Stomach (tissue), 9 donors: ENCODE data around the gene MICAL2. TPM values are rescaled to one million over a fixed set of nuclear protein-coding genes. Genes with fewer than 3 reads are reported as not detected.

Source experiments
- DNase-seq, 2 donors: peaks; one replicate each; pipeline versions ENCODE4 v3.0.0 to v3.0.0-alpha.2; 2013 to 2019
- H3K27ac ChIP-seq, 5 donors: fragments of 200-600 bp in 4 of 5; sonication (generic) in 4 of 5; one replicate each; pipeline ENCODE4 v1.5.1; 2013 to 2019; ENCODE audit warnings: mild to moderate bottlenecking in 1 of 5, moderate library complexity in 1 of 5
- H3K27me3 ChIP-seq, 3 donors: fragments of 200-600 bp; sonication (generic); one replicate each; pipeline ENCODE4 v1.5.1; 2017 to 2019; ENCODE audit warnings: mixed run types in 1 of 3
- H3K36me3 ChIP-seq, 4 donors: fragments of 200-600 bp; sonication (generic); 1 replicate in 3 of 4; 2 replicates in 1 of 4; pipeline ENCODE4 v1.5.1; 2016 to 2019
- H3K4me1 ChIP-seq, 4 donors: fragments of 200-600 bp; sonication (generic); one replicate each; pipeline ENCODE4 v1.5.1; 2016 to 2019
- H3K4me3 ChIP-seq, 4 donors: fragments of 200-600 bp; sonication (generic) in 3 of 4; one replicate each; pipeline ENCODE4 v1.5.1; 2016 to 2019; ENCODE audit warnings: mild to moderate bottlenecking in 1 of 4
- H3K9me3 ChIP-seq, 4 donors: fragments of 200-600 bp; sonication (generic); one replicate each; pipeline ENCODE4 v1.5.1; 2016 to 2019
- EP300 ChIP-seq: sonication (generic); formaldehyde crosslinking; IDR thresholded peaks from one replicate; pipeline ENCODE4 v1.6.1; 2017; ENCODE audit warnings: antibody characterized with exemption
- POLR2A ChIP-seq, 4 donors: fragments of 450-650 bp; IDR thresholded peaks; one replicate each; pipeline ENCODE4 v1.6.1; 2016; ENCODE audit warnings: antibody characterized with exemption in 4 of 4, control low read depth in 2 of 4, mild to moderate bottlenecking in 1 of 4, moderate library complexity in 1 of 4
- POLR2AphosphoS5 ChIP-seq, 3 donors: sonication (generic); formaldehyde crosslinking; IDR thresholded peaks; one replicate each; pipeline ENCODE4 v1.6.1; 2016; ENCODE audit warnings: antibody characterized with exemption in 3 of 3
- WGBS, 5 donors: extraction: QIAGEN DNeasy Blood & Tissue Kit in 3 of 5; methylation state at CpG; one replicate each; pipeline versions ENCODE4 v1.1.5 to v1.1.7; 2013 to 2018; 5-methylcytosine and 5-hydroxymethylcytosine counted together
- intact Hi-C: fragments of 100-400 bp; cut with DNase I; formaldehyde crosslinking; loops from one replicate; pipeline ENCODE4 v1.15.1; 2023; ENCODE audit warnings: low total_unique reads
- polyA plus RNA-seq, 3 donors: library from polyadenylated mRNA; stranded (reverse); fragments of 200-250 nt; gene quantifications; one replicate each; pipeline ENCODE4 v1.2.3, GENCODE V29; 2013
- total RNA-seq, 5 donors: library from RNA; depleted of rRNA; stranded (reverse); fragments of >200 nt; gene quantifications; one replicate each; pipeline versions ENCODE4 v1.1.0 to v1.2.3, GENCODE V29; 2014 to 2016
- TF ChIP-seq, protein P1 (sequence below), 7 experiments: fragments of 450-650 bp in 4 of 7; fragments of 200-600 bp in 3 of 7; sonication (generic) in 3 of 7; IDR thresholded peaks; one replicate each; pipeline ENCODE4 v1.5.1; 2016 to 2019; ENCODE audit warnings: antibody characterized with exemption in 7 of 7, control low read depth in 2 of 7, mild to moderate bottlenecking in 1 of 7
- donor health status: healthy with polysubstance abuse.
- donor health status: Bipolar disorder and iron deficiency.
- donor health status: healthy.

MICAL2 gene
- total and polyA plus RNA-seq, 8 donors = 11.2 to 165 (median 83.3) TPM

DNA sequence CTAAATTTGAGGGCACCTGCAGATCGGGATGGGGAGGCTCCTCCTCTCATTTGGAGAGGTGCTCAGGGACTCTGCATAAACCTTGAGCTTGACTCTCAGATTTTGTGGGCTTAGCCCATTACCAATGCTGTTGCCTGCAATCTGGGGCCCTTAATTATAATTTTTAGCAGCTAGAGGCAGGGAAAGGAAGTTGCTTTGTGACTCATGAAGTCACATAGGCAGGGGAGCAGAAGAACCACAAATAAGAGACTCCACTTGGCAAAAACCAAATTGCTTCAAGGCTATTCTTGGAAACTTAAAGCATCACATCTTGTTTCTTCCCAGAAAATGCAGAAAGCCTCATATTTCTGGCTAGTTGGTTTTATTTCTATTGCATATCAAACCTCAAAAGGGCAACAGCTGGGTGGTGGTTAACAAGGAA, 46.9 kb downstream of the MICAL2 start:
- Histone ChIP-seq H3K4me3 (no peak overlapping the region), H3K4me1 (peaks cover 26 to 65% (median 57%) of the 10 kb centered on the region in 4 donors), H3K36me3 (peaks cover 8 to 32% (median 23%) of the 10 kb centered on the region in 4 donors), H3K27me3 (no peaks in the 10 kb centered on the region), H3K9me3 (no peaks in the 10 kb centered on the region), H3K27ac (peak overlapping the region in 4 of 5 donors; percentile 85 to 91 (median 87))
- WGBS, 5 donors = 64 to 82% (median 70%) methylated on average over 1 of the region's 1 CpG
- intact Hi-C loops = no loop called here
- no peak for TF ChIP-seq EP300
- no peak for TF ChIP-seq POLR2A (IDR thresholded peaks at IDR 0.05)
- no peak for TF ChIP-seq POLR2AphosphoS5 (IDR thresholded peaks at IDR 0.05)
- TF ChIP-seq, protein P1, sequence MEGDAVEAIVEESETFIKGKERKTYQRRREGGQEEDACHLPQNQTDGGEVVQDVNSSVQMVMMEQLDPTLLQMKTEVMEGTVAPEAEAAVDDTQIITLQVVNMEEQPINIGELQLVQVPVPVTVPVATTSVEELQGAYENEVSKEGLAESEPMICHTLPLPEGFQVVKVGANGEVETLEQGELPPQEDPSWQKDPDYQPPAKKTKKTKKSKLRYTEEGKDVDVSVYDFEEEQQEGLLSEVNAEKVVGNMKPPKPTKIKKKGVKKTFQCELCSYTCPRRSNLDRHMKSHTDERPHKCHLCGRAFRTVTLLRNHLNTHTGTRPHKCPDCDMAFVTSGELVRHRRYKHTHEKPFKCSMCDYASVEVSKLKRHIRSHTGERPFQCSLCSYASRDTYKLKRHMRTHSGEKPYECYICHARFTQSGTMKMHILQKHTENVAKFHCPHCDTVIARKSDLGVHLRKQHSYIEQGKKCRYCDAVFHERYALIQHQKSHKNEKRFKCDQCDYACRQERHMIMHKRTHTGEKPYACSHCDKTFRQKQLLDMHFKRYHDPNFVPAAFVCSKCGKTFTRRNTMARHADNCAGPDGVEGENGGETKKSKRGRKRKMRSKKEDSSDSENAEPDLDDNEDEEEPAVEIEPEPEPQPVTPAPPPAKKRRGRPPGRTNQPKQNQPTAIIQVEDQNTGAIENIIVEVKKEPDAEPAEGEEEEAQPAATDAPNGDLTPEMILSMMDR (IDR thresholded peaks at IDR 0.05) = no peak
- DNase-seq = no peak

DNA sequence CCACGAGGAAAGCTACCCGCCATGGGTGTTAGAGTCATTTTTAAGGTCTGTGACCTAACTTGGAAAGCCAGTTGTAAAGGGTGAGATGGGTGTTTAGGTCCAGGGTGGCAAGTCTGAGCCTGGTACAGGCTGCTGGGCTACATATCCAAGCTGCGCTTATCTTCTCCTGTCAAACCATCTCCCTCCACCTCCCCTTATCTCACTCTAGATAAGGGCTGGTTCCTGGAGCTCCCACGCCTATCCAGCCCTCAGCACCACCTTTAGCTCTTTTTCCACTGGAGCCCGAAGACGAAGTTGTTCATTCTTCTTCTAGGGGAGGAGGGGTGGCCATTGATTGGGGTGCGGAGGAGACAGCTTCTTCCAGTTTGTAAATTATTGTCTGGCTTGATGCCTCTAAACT, 48.5 kb downstream of the MICAL2 start:
- Histone ChIP-seq H3K4me3 (no peak overlapping the region), H3K4me1 (peaks cover 26 to 81% (median 67%) of the 10 kb centered on the region in 4 donors), H3K36me3 (peaks cover 16 to 37% (median 29%) of the 10 kb centered on the region in 4 donors), H3K27me3 (no peaks in the 10 kb centered on the region), H3K9me3 (no peaks in the 10 kb centered on the region), H3K27ac (peak overlapping the region; percentile 18 to 91 (median 85))
- intact Hi-C loops = no loop called here
- TF ChIP-seq EP300 (no peak), POLR2AphosphoS5 (IDR thresholded peaks at IDR 0.05) (peak in 1 of 3 donors; percentile 30)
- peak in 1 of 2 donors; percentile 40 for DNase-seq
- 22 to 46% (median 39%) methylated on average over 7 of the region's 7 CpGs for WGBS, 5 donors

DNA sequence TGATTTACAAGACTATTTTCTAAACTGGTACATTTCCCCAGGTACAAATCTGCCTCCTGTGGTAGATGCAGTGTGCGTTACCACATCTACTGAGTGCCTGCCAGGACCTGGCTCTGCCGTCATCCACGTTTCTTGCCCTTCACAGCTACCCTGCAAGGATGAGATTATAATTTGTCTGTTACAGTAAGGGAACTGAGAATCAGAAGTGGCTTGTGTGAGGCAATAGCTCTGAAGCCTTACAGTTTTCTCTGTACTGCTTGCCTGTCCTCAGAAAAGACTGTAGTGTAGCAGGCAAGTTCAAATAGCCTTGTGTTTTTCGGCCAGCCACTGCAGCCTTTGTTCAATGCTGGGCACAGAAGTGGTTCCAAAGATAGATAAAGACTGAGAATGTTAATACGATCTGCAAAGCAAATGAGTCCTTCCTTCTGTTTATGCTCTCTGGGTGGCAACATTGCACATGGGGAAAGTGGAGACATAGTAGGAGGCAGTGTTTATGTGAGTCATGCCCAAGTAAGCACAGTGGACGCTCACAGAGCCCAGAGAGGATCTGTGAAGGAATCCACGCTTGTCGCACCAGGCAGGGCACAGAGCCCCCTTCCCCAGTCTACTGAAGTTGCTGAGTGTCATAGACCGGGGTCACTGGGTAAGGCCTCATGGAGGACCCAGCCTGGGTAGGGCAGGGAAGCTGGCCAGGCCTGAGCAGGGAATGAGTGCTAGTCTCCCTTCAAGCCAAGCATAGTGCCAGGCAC, 49.1 kb downstream of the MICAL2 start:
- peak in 1 of 2 donors; percentile 68 for DNase-seq

DNA sequence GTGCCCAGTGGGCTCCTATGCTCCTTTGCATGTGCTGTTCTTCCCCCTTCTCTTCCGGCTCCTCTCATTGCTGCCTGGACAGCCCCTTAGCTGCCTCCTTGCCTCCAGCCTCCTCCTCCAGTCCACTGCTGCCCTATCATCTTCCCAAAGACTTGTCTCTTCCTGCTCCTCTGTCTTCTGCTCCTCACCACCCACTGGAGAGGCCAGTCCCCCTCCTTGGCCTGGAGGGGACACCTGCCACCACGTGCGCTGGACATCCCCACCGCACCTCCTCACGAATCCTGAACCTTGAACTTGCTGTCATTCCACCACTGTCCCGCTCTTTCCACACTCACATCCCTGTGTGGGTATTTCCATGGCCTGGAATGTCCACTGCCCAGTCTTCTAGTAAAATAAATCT, 49.8 kb downstream of the MICAL2 start:
- peak overlapping the region; percentile 3 to 91 (median 85) for H3K27ac ChIP-seq
- WGBS, 5 donors = 90 to 98% (median 96%) methylated on average over 6 of the region's 6 CpGs
- no peak for DNase-seq
- peaks cover 16 to 38% (median 31%) of the 10 kb centered on the region in 4 donors for H3K36me3 ChIP-seq
- intact Hi-C loops = no loop called here
- H3K9me3 ChIP-seq = no peaks in the 10 kb centered on the region
- no peak overlapping the region for H3K4me3 ChIP-seq
- TF ChIP-seq POLR2A (IDR thresholded peaks at IDR 0.05) (no peak), POLR2AphosphoS5 (IDR thresholded peaks at IDR 0.05) (no peak), EP300 (no peak)
- TF ChIP-seq, protein P1 (IDR thresholded peaks at IDR 0.05) = no peak
- H3K27me3 ChIP-seq = no peaks in the 10 kb centered on the region
- H3K4me1 ChIP-seq = peaks cover 26 to 92% (median 72%) of the 10 kb centered on the region in 4 donors

More for the DNA sequence above, 49.1 kb downstream of the MICAL2 start:
- H3K4me1 ChIP-seq = peaks cover 26 to 87% (median 70%) of the 10 kb centered on the region in 4 donors
- TF ChIP-seq EP300 = no peak
- TF ChIP-seq, protein P1 (IDR thresholded peaks at IDR 0.05) = no peak
- TF ChIP-seq POLR2AphosphoS5 (IDR thresholded peaks at IDR 0.05) = peak; percentile 44 to 83 (median 65)
- no peak for TF ChIP-seq POLR2A (IDR thresholded peaks at IDR 0.05)
- no peaks in the 10 kb centered on the region for H3K27me3 ChIP-seq
- peak overlapping the region; percentile 67 to 91 (median 85) for H3K27ac ChIP-seq
- intact Hi-C loops = no loop called here
- peaks cover 16 to 38% (median 31%) of the 10 kb centered on the region in 4 donors for H3K36me3 ChIP-seq
- WGBS, 5 donors = 29 to 50% (median 43%) methylated on average over 9 of the region's 9 CpGs
- H3K9me3 ChIP-seq = no peaks in the 10 kb centered on the region
- H3K4me3 ChIP-seq = no peak overlapping the region
